Gastroesophageal sphincter (tissue), 4 donors: Measurements from ENCODE around the gene CELSR1. TPM values are rescaled to one million over a fixed set of nuclear protein-coding genes. Genes with fewer than 3 reads are reported as not detected.

Experiments used
- ATAC-seq: fragments of 150-250 bp; one replicate; pipeline ENCODE4 v1.9.1; 2016; ENCODE audit warnings: mild to moderate bottlenecking, moderate library complexity
- H3K27ac ChIP-seq, 4 donors: fragments of 200-600 bp; sonication (generic) in 3 of 4; 1 replicate in 3 of 4; 2 replicates in 1 of 4; pipeline ENCODE4 v1.5.1; 2016 to 2019
- H3K27me3 ChIP-seq: fragments of 200-600 bp; sonication (generic); one replicate; pipeline ENCODE4 v1.5.1; 2019
- H3K36me3 ChIP-seq, 2 donors: fragments of 200-600 bp; sonication (generic); one replicate each; pipeline ENCODE4 v1.5.1; 2019; ENCODE audit warnings: control low read depth in 1 of 2
- H3K4me1 ChIP-seq, 3 donors: fragments of 200-600 bp; sonication (generic); 1 replicate in 2 of 3; 2 replicates in 1 of 3; pipeline ENCODE4 v1.5.1; 2016 to 2019; ENCODE audit warnings: control low read depth in 2 of 3
- H3K4me3 ChIP-seq, 2 donors: fragments of 200-600 bp; sonication (generic); one replicate each; pipeline ENCODE4 v1.5.1; 2019; ENCODE audit warnings: mild to moderate bottlenecking in 1 of 2, moderate library complexity in 1 of 2
- H3K9me3 ChIP-seq, 3 donors: fragments of 200-600 bp; sonication (generic); one replicate each; pipeline ENCODE4 v1.5.1; 2017 to 2019; ENCODE audit warnings: control low read depth in 2 of 3
- CTCF ChIP-seq, 4 experiments: fragments of 200-600 bp in 2 of 4; fragments of 450-650 bp in 2 of 4; sonication (generic) in 1 of 4; IDR thresholded peaks; one replicate each; pipeline ENCODE4 v1.5.1; 2017 to 2019; ENCODE audit warnings: antibody characterized with exemption in 4 of 4, mild to moderate bottlenecking in 2 of 4, moderate library complexity in 2 of 4
- EP300 ChIP-seq: sonication (generic); formaldehyde crosslinking; IDR thresholded peaks from one replicate; pipeline ENCODE4 v1.6.1; 2017; ENCODE audit warnings: antibody characterized with exemption, mild to moderate bottlenecking
- POLR2A ChIP-seq, 2 donors: fragments of 450-650 bp; IDR thresholded peaks; one replicate each; pipeline ENCODE4 v1.6.1; 2017; ENCODE audit warnings: antibody characterized with exemption in 2 of 2, mild to moderate bottlenecking in 2 of 2, moderate library complexity in 1 of 2
- POLR2AphosphoS5 ChIP-seq: sonication (generic); formaldehyde crosslinking; IDR thresholded peaks from one replicate; pipeline ENCODE4 v1.6.1; 2017; ENCODE audit warnings: antibody characterized with exemption
- WGBS, 2 donors: methylation state at CpG; one replicate each; pipeline ENCODE4 v1.1.5; 2018; ENCODE audit warnings: low coverage in 1 of 2; 5-methylcytosine and 5-hydroxymethylcytosine counted together
- total RNA-seq, 4 donors: library from RNA; depleted of rRNA; stranded (reverse); fragments of >200 nt; gene quantifications; one replicate each; pipeline ENCODE4 v1.1.0, GENCODE V29; 2016

CELSR1 gene
- total RNA-seq, 4 donors from 2014 or later: 1.7 to 4.8 (median 4.3) TPM

- Histone ChIP-seq H3K27me3 (peaks cover 31% of the 10 kb centered on the region), H3K36me3 (no peaks in the 10 kb centered on the region), H3K9me3 (peaks cover 0 to 19% (median 0%) of the 10 kb centered on the region in 3 donors), H3K27ac (no peak overlapping the region), H3K4me1 (no peaks in the 10 kb centered on the region), H3K4me3 (no peak overlapping the region)
- WGBS, 2 donors: 50 to 55% methylated on average over 1 of the region's 1 CpG
- TF ChIP-seq POLR2A (IDR thresholded peaks at IDR 0.05) (no peak), EP300 (no peak), CTCF (IDR thresholded peaks at IDR 0.05) (no peak), POLR2AphosphoS5 (no peak)
- no peak for ATAC-seq
These were observed 57.0 kb downstream of the CELSR1 start for GRCh38 chr22:46480396-46480795.

GRCh38 chr22:46479046-46479445 is 58.4 kb downstream of the CELSR1 start:
- Histone ChIP-seq H3K4me3 (no peak overlapping the region), H3K27me3 (peaks cover 31% of the 10 kb centered on the region), H3K36me3 (no peaks in the 10 kb centered on the region), H3K4me1 (no peaks in the 10 kb centered on the region), H3K27ac (no peak overlapping the region), H3K9me3 (peaks cover 0 to 22% (median 0%) of the 10 kb centered on the region in 3 donors)
- TF ChIP-seq POLR2AphosphoS5 (no peak), POLR2A (IDR thresholded peaks at IDR 0.05) (no peak), EP300 (no peak), CTCF (IDR thresholded peaks at IDR 0.05) (no peak)
- WGBS, 2 donors: 97% methylated on average over 8 of the region's 16 CpGs; no CpG with 5 or more reads in 1 of the 2 donors
- no peak for ATAC-seq

GRCh38 chr22:46478083-46478551 is 59.3 kb downstream of the CELSR1 start:
- WGBS, 2 donors: 91 to 100% methylated on average over 4 of the region's 17 CpGs

GRCh38 chr22:46476547-46476941 is 60.9 kb downstream of the CELSR1 start:
- peaks cover 0 to 11% (median 0%) of the 10 kb centered on the region in 3 donors for H3K9me3 ChIP-seq
- ATAC-seq: no peak
- H3K4me3 ChIP-seq: no peak overlapping the region
- H3K27me3 ChIP-seq: peaks cover 36% of the 10 kb centered on the region
- no peaks in the 10 kb centered on the region for H3K36me3 ChIP-seq
- no peak overlapping the region for H3K27ac ChIP-seq
- TF ChIP-seq CTCF (IDR thresholded peaks at IDR 0.05): no peak
- TF ChIP-seq POLR2AphosphoS5: no peak
- no peak for TF ChIP-seq EP300
- TF ChIP-seq POLR2A (IDR thresholded peaks at IDR 0.05): no peak
- H3K4me1 ChIP-seq: no peaks in the 10 kb centered on the region
- 68 to 84% methylated on average over 4 to 6 of the region's 8 CpGs for whole genome bisulfite sequencing, 2 donors

More at GRCh38 chr22:46478083-46478551, 59.3 kb downstream of the CELSR1 start:
- Histone ChIP-seq H3K9me3 (peaks cover 0 to 22% (median 0%) of the 10 kb centered on the region in 3 donors), H3K27ac (no peak overlapping the region), H3K36me3 (no peaks in the 10 kb centered on the region), H3K4me3 (no peak overlapping the region), H3K4me1 (no peaks in the 10 kb centered on the region), H3K27me3 (peaks cover 34% of the 10 kb centered on the region)
- TF ChIP-seq POLR2AphosphoS5: no peak
- no peak for TF ChIP-seq CTCF (IDR thresholded peaks at IDR 0.05)
- TF ChIP-seq EP300: no peak
- TF ChIP-seq POLR2A (IDR thresholded peaks at IDR 0.05): no peak
- no peak for ATAC-seq

- Histone ChIP-seq H3K36me3 (no peaks in the 10 kb centered on the region), H3K9me3 (peaks cover 0 to 11% (median 0%) of the 10 kb centered on the region in 3 donors), H3K4me1 (no peaks in the 10 kb centered on the region), H3K27ac (no peak overlapping the region), H3K4me3 (no peak overlapping the region), H3K27me3 (peaks cover 33% of the 10 kb centered on the region)
- ATAC-seq: no peak
- TF ChIP-seq POLR2AphosphoS5: no peak
- TF ChIP-seq EP300: no peak
- TF ChIP-seq CTCF (IDR thresholded peaks at IDR 0.05): no peak
- no peak for TF ChIP-seq POLR2A (IDR thresholded peaks at IDR 0.05)
- WGBS, 2 donors: 73 to 94% methylated on average over 5 to 7 of the region's 20 CpGs
These were observed 63.4 kb downstream of the CELSR1 start for GRCh38 chr22:46473896-46474557.
